Ovary (tissue), 9 donors: ENCODE measurements around the gene ACOT7. TPM values are rescaled to one million over a fixed set of nuclear protein-coding genes. Genes with fewer than 3 reads are reported as not detected.

Experiments used
- DNase-seq, 5 donors: peaks; one replicate each; pipeline ENCODE4 v3.0.0-alpha.2; 2019 to 2020
- H3K27ac ChIP-seq, 2 donors: fragments of 200-600 bp; one replicate each; pipeline versions ENCODE4 v1.5.1 to v1.8.0; 2019 to 2022
- H3K27me3 ChIP-seq: fragments of 200-600 bp; one replicate; pipeline ENCODE4 v1.8.0; 2022
- H3K36me3 ChIP-seq: fragments of 200-600 bp; sonication (generic); one replicate; pipeline ENCODE4 v1.5.1; 2019
- H3K4me1 ChIP-seq: one replicate; pipeline ENCODE4 v1.8.1; 2013; ENCODE audit warnings: mild to moderate bottlenecking, moderate library complexity; ENCODE audit not compliant: insufficient read depth
- H3K4me3 ChIP-seq: fragments of 200-600 bp; sonication (generic); one replicate; pipeline ENCODE4 v1.5.1; 2017
- H3K9me3 ChIP-seq, 2 donors: fragments of 200-600 bp in 1 of 2; sonication (generic) in 1 of 2; one replicate each; pipeline versions ENCODE4 v1.5.1 to v1.8.1; 2013 to 2019; ENCODE audit warnings: mild to moderate bottlenecking in 1 of 2, moderate library complexity in 1 of 2
- EP300 ChIP-seq: sonication (generic); formaldehyde crosslinking; IDR thresholded peaks from one replicate; pipeline ENCODE4 v1.6.1; 2017; ENCODE audit warnings: antibody characterized with exemption
- POLR2A ChIP-seq: fragments of 450-650 bp; IDR thresholded peaks from one replicate; pipeline ENCODE4 v1.6.1; 2017; ENCODE audit warnings: antibody characterized with exemption, mild to moderate bottlenecking, moderate library complexity
- WGBS, 3 donors: extraction: QIAGEN DNeasy Blood & Tissue Kit in 1 of 3; methylation state at CpG; one replicate each; pipeline versions ENCODE4 v1.1.5 to v1.1.7; 2013 to 2017; 5-methylcytosine and 5-hydroxymethylcytosine counted together
- intact Hi-C, 4 donors: fragments of 100-400 bp; cut with DNase I; formaldehyde crosslinking; loops; one replicate each; pipeline versions ENCODE4 v1.11.0 to v1.15.1; 2022 to 2023
- polyA plus RNA-seq, 2 donors: library from polyadenylated mRNA; stranded (reverse); fragments of 200-250 nt in 1 of 2; fragments of 350-450 nt in 1 of 2; fragmentation: Illumina TruSeq in 1 of 2; extraction: RNeasy Lipid Tissue Mini Kit (QIAGEN cat#74804) in 1 of 2; gene quantifications; one replicate each; pipeline ENCODE4 v1.2.3, GENCODE V29; 2013 to 2014
- total RNA-seq, 7 donors: library from RNA; depleted of rRNA in 2 of 7; stranded (reverse); fragments of >200 nt in 2 of 7; fragmentation: NEBNext Ultra II Directional in 3 of 7; extraction: Animal tissue kit (Norgen Biotek cat#: 25700) in 3 of 7; gene quantifications; one replicate each; pipeline versions ENCODE4 v1.1.0 to v1.2.4, GENCODE V29; 2016 to 2023
- TF ChIP-seq, protein P1 (sequence below), 3 donors: fragments of 450-650 bp in 2 of 3; fragments of 200-600 bp in 1 of 3; IDR thresholded peaks; one replicate each; pipeline versions ENCODE4 v1.5.1 to v1.8.0; 2016 to 2022; ENCODE audit warnings: antibody characterized with exemption in 3 of 3, mild to moderate bottlenecking in 1 of 3
- donor health status: DM: no; HTN: no; CAD: no; lungs with moderate emphysema.
- donor health status: DM: no; HTN: no; CAD: no.
- donor health status: Bipolar disorder and iron deficiency.
- donor health status: DM: yes; HTN: yes; CAD: no.
- donor health status: DM: no; HTN: no; CAD: no.
- donor health status: DM: yes; HTN: yes; CAD: no.

The ACOT7 gene
- total and polyA plus RNA-seq, 9 donors, result 6.4 to 20.7 (median 11.3) TPM

DNA sequence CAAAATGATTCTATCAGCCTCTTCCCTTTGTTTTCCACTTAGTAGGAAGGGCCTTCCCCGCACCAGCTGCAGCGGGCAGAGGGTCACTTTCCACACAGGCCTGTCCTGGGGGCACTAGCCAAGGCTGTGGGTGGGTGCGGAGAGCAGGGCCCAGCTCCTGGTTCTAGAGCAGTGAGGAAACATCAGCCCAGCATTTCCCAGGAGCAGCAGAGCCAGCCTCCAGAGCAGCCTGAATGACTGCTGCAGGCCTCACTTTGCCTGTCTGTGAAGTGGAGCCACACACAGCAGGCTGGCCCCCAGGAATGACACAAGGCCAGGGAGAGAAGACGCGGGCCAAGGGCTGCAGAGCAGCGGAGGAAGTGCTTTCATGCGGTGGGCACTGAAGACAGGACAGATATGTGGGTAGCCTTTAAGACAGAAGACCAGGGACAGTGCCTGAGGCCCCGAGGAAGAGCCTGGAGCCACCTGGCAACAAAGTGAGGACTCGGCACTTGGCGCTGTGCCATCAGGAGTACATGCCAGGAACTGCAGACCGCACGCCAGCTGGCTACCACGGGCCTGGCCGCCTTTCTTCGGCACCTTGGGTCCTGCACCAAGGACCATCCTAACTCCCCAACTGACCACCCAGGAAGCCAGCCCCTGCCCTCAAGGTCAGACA is 42.0 kb downstream of the ACOT7 start:
- peak in 1 of 5 donors; percentile 54 for DNase-seq
- intact Hi-C loops, result no loop called here
- H3K36me3 ChIP-seq, result no peaks in the 10 kb centered on the region
- 58 to 62% (median 60%) methylated on average over 15 of the region's 15 CpGs for WGBS, 3 donors
- H3K4me3 ChIP-seq, result no peak overlapping the region
- H3K9me3 ChIP-seq, result no peaks in the 10 kb centered on the region
- H3K4me1 ChIP-seq, result peaks cover 10% of the 10 kb centered on the region
- TF ChIP-seq, protein P1, sequence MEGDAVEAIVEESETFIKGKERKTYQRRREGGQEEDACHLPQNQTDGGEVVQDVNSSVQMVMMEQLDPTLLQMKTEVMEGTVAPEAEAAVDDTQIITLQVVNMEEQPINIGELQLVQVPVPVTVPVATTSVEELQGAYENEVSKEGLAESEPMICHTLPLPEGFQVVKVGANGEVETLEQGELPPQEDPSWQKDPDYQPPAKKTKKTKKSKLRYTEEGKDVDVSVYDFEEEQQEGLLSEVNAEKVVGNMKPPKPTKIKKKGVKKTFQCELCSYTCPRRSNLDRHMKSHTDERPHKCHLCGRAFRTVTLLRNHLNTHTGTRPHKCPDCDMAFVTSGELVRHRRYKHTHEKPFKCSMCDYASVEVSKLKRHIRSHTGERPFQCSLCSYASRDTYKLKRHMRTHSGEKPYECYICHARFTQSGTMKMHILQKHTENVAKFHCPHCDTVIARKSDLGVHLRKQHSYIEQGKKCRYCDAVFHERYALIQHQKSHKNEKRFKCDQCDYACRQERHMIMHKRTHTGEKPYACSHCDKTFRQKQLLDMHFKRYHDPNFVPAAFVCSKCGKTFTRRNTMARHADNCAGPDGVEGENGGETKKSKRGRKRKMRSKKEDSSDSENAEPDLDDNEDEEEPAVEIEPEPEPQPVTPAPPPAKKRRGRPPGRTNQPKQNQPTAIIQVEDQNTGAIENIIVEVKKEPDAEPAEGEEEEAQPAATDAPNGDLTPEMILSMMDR (IDR thresholded peaks at IDR 0.05), result no peak
- TF ChIP-seq POLR2A (no peak), EP300 (no peak)
- H3K27ac ChIP-seq, result no peak overlapping the region
- no peaks in the 10 kb centered on the region for H3K27me3 ChIP-seq

DNA sequence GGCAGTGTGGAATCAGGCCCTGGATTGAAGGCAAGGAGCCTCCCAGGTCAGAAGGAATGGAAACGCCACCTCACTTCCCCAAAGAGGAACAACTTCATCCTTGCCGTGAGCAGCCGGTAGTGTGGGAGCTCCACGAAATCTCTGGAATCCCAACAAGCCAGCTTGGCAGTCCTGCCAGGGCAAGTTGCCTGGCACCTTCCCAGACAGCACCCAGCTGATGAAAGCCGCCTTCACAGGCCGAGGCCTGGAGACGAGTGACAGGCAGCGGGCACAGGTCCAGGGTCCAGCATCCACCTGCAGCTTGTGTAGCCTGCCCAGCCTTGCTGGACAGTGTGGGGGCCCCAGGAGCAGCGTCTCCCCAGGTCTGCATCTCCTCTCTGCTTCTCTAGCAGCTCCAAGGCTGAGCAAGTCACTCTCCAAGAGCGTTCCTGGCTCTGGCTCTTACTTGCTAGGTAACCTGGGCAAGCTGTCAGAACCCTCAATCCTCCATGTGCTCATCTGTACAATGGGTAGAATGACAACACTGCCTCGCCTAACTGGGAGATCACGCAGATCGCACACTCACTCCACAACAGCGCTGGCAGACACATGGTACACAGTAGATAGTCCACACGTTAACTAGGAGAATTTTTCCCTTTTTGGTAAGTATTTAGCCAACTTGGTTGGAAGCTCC is 43.0 kb downstream of the ACOT7 start:
- 68 to 75% (median 75%) methylated on average over 15 of the region's 15 CpGs for WGBS, 3 donors
- peaks cover 10% of the 10 kb centered on the region for H3K4me1 ChIP-seq
- H3K36me3 ChIP-seq, result no peaks in the 10 kb centered on the region
- no peak for DNase-seq
- H3K9me3 ChIP-seq, result no peaks in the 10 kb centered on the region
- no peak overlapping the region for H3K27ac ChIP-seq
- no peaks in the 10 kb centered on the region for H3K27me3 ChIP-seq
- TF ChIP-seq EP300 (no peak), POLR2A (no peak)
- TF ChIP-seq, protein P1 (IDR thresholded peaks at IDR 0.05), result no peak
- no peak overlapping the region for H3K4me3 ChIP-seq
- intact Hi-C loops, result no loop called here

DNA sequence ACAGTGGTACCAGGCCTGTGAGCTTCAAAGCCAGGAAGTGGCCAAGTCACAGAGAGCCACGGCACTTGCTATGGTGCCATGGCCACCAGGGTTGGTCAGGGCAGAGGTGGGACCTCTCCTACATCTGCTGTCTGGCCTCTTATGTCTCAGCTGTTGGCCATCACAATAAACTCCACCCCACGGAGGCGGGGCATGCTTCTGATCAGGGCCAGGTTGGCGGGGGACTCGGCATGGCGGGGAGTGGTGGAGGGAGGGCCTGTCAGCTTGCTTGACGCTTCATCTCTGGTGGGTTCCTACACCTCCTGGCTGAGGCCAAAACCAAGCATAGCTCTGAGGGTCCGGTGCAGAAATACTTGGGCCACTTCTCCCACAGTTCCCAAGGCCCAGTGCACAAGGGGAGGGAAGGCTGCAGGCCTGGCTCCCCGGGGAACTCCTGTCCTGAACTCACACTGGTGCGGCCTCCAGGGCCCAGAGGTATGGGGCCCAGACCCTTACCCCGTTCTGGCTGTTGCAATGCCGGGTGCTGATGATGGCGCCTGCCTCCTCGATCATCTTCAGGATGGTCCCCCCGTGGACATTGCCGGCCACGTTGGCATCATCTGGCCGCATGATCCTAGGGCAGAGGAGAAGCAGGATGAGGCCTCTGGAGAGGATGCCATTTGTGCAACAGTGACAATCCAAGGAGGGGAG is 44.2 kb downstream of the ACOT7 start:
- H3K36me3 ChIP-seq, result no peaks in the 10 kb centered on the region
- no peak for TF ChIP-seq POLR2A
- TF ChIP-seq EP300, result no peak
- TF ChIP-seq, protein P1 (IDR thresholded peaks at IDR 0.05), result no peak
- no peak overlapping the region for H3K27ac ChIP-seq
- 85 to 89% (median 87%) methylated on average over 15 to 18 of the region's 18 CpGs for WGBS, 3 donors
- no peaks in the 10 kb centered on the region for H3K27me3 ChIP-seq
- H3K4me1 ChIP-seq, result peaks cover 10% of the 10 kb centered on the region
- DNase-seq, result no peak
- H3K4me3 ChIP-seq, result no peak overlapping the region
- intact Hi-C loops, result no loop called here
- no peaks in the 10 kb centered on the region for H3K9me3 ChIP-seq

DNA sequence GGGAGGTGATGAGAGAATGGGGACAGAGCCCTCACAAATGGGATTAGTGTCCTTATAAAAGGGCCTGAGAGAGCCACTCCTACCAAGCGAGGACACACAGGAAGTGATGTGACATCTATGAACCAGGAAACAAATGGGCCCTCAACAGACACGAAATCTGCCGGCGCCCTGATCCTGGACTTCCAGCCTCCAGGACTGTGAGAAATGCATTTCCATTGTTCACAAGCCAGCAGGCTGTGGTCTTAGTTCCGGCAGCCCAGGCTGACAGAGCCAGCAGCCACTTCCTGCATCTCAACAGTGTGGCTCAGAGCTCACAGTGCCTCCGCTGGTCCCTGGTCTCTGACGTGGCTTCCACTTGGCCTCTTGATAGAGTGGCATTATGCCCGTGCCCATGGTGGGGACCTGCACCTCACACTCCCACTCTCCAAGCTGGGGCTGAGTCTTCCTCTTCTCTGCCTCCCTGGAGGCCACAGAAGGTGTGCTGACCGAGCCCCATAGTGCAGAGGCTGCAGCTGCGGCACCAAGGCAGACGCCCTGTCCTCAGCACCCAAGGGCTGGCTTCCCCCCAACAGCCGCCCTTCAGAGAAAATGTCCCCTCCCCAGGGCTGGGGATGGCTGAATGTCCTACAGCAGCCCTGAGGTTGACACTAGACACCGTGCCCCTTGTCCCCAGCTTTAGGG is 44.9 kb downstream of the ACOT7 start:
- H3K4me3 ChIP-seq, result no peak overlapping the region
- 69 to 88% (median 85%) methylated on average over 10 to 13 of the region's 13 CpGs for whole genome bisulfite sequencing, 3 donors
- H3K36me3 ChIP-seq, result no peaks in the 10 kb centered on the region
- intact Hi-C loops, result no loop called here
- DNase-seq, result no peak
- H3K27ac ChIP-seq, result no peak overlapping the region
- no peaks in the 10 kb centered on the region for H3K9me3 ChIP-seq
- TF ChIP-seq, protein P1 (IDR thresholded peaks at IDR 0.05), result no peak
- TF ChIP-seq EP300, result no peak
- TF ChIP-seq POLR2A, result no peak
- H3K27me3 ChIP-seq, result no peaks in the 10 kb centered on the region
- peaks cover 7% of the 10 kb centered on the region for H3K4me1 ChIP-seq
